ENCODE data around the gene DNMBP. TPM values are rescaled to one million over a fixed set of nuclear protein-coding genes. Genes with fewer than 3 reads are reported as not detected.
A peak's percentile ranks its signal among the peaks of the same experiment; 100 is the strongest.

DNMBP gene, protein sequence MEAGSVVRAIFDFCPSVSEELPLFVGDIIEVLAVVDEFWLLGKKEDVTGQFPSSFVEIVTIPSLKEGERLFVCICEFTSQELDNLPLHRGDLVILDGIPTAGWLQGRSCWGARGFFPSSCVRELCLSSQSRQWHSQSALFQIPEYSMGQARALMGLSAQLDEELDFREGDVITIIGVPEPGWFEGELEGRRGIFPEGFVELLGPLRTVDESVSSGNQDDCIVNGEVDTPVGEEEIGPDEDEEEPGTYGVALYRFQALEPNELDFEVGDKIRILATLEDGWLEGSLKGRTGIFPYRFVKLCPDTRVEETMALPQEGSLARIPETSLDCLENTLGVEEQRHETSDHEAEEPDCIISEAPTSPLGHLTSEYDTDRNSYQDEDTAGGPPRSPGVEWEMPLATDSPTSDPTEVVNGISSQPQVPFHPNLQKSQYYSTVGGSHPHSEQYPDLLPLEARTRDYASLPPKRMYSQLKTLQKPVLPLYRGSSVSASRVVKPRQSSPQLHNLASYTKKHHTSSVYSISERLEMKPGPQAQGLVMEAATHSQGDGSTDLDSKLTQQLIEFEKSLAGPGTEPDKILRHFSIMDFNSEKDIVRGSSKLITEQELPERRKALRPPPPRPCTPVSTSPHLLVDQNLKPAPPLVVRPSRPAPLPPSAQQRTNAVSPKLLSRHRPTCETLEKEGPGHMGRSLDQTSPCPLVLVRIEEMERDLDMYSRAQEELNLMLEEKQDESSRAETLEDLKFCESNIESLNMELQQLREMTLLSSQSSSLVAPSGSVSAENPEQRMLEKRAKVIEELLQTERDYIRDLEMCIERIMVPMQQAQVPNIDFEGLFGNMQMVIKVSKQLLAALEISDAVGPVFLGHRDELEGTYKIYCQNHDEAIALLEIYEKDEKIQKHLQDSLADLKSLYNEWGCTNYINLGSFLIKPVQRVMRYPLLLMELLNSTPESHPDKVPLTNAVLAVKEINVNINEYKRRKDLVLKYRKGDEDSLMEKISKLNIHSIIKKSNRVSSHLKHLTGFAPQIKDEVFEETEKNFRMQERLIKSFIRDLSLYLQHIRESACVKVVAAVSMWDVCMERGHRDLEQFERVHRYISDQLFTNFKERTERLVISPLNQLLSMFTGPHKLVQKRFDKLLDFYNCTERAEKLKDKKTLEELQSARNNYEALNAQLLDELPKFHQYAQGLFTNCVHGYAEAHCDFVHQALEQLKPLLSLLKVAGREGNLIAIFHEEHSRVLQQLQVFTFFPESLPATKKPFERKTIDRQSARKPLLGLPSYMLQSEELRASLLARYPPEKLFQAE (N-terminal part only)
- polyA plus RNA-seq (2012; ENCODE audit: insufficient read depth, insufficient read length) = 8.0 TPM

DNA sequence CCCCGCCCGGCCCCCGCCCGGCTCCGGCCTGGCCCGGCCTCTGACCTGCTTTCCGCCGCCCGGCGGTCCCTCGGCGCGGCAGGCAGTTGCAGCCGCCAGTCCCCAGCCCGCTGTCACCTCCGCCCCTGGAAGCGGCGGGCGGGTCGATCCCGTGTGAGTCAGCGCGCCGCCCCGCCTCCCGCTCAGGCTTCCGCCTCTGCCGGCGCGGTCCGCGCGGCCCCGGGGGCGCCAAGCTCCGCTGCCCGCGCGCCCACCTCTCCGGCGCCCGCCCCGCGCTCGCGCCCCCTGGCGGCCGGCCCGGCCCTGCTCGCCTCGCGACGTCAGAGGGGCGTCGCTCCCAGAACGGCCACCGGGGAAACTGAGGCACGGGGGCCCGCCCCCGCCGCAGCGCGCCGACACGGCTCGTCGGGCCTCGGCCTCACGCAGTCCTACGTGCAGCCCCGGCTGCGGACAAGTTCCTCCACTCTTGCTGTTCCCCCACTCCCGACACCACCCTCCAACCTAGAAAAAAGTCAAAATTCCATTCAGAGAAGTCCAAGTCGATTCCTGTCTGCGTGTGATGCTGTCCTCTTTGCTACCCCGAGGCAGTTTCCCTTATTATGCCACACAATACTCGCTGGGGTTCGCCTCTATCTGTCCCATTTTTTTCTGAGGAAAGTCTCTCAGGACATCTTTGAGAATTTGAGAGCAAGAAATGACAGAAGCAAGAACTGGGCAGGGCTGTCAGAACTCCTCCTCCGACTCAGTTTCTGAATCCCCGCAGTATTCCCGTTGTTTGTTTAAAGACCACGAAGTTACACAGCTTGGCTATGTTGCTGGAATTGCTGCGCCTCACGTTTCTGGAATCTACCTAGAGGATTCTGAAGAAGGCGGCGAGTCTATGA lies at the start of gene DNMBP:
Gene DNMBP (minus strand): TSS at position 155 of the 884 bp plus-strand sequence. CDS start 37,823 bp downstream, outside the sequence.
- peak within 1 kb of the TSS; percentile 90 for H3K4me3 ChIP-seq (ENCODE audit: low read length)
- DNase-seq (ENCODE audit: low read depth, low spot score) = peak; percentile 68

DNA sequence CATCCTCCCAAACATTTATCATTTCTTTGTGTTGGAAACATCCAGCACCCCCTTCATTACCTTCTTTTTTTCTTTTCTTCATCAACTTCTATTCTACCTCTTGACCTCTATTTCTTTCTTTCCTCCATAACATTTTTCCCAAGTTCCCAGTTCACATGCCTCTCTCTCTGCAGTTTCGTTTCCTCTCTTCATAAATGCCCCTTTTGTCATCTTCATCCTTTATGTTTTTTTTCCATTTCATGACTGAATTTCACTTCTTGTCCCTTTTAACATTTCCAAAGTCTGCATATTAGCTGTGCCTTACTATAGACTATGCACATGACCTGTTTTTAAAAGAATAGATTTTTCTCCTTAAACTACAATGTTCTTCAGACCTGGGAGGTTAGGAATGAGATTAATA lies 48.2 kb upstream of the DNMBP start:
- no peak for DNase-seq (ENCODE audit: low read depth, low spot score)
- H3K4me3 ChIP-seq (ENCODE audit: low read length) = no peak overlapping the region

DNA sequence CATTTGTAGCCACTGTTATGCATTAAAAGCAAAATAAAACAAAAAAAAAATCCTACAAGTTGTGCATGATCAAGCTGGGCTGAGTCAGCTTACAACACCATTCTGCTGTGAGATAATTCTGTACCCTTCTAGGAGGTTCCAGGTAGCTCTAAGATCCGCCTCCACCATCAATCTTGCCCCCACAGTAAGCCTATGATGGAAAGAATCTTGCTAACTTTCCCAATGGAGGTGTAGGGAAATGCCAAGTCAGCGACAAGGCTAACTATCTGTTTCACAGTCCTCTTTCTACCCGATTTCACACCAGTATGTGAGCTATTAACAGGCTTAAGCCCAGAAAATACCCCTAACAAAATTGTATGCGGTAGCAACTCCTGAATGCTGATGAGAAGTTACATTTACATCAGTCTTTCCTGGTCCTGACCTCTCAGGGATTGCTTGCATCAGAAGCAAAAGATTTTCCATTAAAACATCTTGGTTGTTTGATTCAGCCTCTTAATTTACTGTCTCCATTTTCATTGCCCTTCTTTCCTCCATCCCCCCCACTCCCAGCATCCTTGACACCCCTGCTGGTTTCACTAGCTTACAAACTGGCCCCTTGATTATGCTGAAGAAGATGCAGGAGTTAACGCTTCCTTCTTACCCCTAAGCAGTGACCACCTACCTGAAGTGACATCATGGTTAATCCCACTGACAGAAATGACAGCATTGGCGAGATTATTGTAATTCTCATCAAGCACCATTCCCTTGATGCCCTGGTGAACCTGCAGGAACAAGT lies 44.1 kb upstream of the DNMBP start:
- DNase-seq (ENCODE audit: low read depth, low spot score) = no peak
- no peak overlapping the region for H3K4me3 ChIP-seq (ENCODE audit: low read length)

DNA sequence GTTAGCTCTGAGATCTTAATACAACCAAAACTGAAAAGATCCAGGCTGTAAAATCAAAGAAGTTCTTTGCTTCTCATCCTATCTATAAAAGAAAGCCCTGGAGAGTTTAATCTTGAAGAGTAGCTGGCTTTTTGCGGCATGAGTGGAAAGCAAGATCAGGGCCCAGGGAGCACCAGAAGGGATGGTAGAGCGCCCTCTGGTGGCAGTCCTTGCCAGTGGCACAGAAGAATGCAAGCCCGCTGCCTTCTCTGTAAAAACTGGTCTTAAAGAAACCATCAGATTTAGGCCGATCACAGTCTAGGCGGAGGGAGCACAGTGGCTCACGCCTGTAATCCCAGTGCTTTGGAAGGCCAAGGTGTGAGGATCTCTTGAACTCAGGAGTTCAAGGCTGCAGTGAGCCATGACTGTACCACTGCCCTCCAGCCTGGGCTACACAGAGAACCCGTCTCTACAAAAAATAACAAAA lies 36.3 kb upstream of the DNMBP start:
- no peak overlapping the region for H3K4me3 ChIP-seq (ENCODE audit: low read length)
- peak; percentile 66 for DNase-seq (ENCODE audit: low read depth, low spot score)

DNA sequence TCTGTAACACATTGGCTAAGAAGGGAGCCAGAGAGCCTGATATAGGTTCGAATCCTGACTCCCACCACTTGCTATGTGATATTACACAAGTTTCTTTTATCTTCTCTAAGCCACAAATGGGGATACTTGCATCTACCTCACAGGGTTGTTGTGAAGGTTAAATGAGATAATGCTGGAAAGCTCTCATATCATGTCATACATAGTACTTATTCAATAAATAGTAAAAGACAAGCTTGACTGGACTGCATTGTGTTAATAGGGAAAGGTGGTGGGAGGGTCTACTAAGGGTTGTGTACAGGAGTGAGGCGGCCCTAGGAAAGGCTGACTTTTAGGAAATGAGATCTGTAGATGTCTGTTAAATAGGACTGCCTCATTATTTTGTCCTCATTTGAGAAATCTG lies 35.8 kb upstream of the DNMBP start:
- DNase-seq (ENCODE audit: low read depth, low spot score) = no peak

DNA sequence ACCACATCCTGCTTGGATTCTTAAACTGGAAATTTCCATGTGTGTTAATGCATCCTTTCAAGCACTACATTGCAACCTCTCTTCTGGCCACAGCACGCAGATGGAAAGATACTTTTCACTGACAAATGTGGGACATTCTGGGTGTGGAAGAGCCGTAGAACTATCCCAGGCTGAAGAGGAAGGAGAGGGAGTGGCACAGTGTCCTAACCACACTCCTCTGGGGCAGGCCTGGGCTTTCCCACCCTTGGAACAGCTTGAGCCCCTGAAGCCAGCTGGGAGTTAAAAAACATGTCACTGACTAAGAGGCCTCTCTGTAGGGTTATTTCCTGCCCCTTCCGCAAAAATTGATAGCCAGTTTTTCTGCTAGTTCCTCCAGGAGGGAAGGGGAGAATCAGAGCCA lies 34.0 kb upstream of the DNMBP start:
- no peak for DNase-seq (ENCODE audit: low read depth, low spot score)

More for the DNA sequence above, 35.8 kb upstream of the DNMBP start:
- no peak overlapping the region for H3K4me3 ChIP-seq (ENCODE audit: low read length)

DNA sequence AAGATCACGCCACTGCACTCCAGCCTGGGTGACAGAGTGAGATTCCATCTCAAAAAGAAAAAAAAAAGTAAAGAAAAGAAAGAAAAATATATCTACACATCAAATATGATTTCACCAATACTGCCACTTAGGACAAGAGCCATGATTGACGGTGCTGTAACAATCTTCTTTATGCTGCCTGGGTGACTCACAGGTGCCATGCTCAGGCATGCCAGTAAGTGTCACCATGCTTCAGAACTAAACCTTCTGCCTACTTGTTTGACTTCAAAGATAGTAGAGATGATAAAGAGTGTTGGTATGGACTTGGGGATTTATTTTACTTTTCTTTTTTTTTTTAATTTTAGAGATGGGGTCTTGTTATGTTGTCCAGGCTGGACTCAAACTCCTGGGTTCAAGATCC lies 33.6 kb upstream of the DNMBP start:
- no peak for DNase-seq (ENCODE audit: low read depth, low spot score)
- no peak overlapping the region for H3K4me3 ChIP-seq (ENCODE audit: low read length)

More for the DNA sequence above, 34.0 kb upstream of the DNMBP start:
- H3K4me3 ChIP-seq (ENCODE audit: low read length) = no peak overlapping the region

DNA sequence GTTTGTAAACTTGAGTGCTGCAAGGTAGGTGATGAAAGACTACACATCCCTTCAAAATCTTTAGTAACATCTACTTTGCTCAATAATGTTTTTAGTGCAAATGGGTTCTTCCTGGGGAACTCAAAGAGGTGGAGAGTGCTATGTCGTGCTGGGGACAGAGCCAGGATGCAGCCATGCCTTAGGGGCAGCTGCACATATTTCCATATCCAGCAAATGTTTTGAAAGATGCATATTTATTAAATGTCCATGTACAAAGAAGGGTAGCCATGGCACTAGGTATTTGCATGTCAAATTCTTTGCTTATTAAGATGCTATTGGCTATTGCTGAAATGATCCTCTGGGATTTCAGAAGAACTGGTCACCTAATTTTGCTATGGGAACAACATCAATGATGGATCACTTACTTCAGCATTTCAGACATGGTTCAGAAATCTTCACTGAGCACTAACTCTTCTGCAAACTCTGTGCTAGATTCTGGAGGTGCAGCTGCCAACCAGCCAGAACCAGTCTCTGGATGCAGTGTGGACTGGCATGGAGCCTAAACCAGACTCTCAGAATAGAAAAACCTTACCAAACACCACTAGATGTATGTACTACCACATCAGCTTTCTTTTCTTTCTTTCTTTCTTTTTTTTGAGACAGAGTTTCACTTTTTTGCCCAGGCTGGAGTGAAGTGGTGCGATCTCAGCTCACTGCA lies 31.7 kb upstream of the DNMBP start:
- DNase-seq (ENCODE audit: low read depth, low spot score) = no peak
- H3K4me3 ChIP-seq (ENCODE audit: low read length) = no peak overlapping the region

DNA sequence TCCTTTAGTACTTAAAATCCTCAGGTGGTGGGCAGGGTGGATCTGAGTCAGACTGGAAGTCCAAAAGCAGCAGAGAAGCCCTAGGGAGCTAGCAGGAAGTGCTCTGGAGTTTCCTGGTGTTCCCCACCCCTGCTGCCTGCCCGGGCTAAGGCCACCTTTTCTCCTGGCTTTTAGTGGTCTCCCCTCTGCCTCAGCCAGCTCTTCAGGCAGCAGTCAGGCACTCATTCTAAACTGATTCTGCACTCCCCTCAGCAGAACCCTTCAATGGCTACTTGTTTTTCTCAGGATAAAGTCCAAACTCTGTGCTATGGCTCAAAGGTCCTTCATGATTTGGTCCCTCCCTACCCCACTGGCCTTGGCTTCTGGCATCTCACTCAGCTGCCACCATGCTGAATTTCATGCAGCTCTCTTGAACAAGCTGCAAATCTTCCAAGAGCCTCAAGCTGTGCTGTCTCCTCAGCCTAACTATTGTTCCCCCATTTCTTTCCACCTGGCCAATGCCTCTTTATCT lies 28.9 kb upstream of the DNMBP start:
- DNase-seq (ENCODE audit: low read depth, low spot score) = no peak
- H3K4me3 ChIP-seq (ENCODE audit: low read length) = no peak overlapping the region

DNA sequence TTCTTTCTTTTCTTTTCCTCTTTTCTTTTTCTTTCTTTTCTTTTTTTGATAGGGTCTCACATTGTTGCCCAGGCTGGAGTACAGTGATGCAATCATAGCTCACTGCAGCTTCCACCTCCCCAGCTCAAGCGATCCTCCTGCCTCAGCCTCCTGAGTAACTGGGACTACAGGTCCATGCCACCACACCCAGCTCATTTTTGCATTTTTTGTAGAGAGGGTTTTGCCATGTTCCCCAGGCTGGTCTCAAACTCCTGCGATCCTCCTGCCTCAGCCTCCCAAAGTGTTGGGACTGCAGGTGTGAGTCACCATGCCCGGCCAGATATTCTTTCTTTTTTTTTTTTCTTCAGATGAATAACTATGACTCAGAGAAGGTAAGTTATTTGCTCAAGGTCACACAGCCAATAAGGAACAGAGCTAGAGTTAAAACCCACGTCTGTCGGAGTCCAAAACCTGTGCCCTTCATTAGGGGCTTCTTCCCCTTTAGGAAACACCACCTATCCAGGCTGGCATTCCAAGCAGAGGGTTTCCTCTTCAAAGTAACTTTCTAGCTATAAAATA lies 28.1 kb upstream of the DNMBP start:
- no peak overlapping the region for H3K4me3 ChIP-seq (ENCODE audit: low read length)
- no peak for DNase-seq (ENCODE audit: low read depth, low spot score)

DNA sequence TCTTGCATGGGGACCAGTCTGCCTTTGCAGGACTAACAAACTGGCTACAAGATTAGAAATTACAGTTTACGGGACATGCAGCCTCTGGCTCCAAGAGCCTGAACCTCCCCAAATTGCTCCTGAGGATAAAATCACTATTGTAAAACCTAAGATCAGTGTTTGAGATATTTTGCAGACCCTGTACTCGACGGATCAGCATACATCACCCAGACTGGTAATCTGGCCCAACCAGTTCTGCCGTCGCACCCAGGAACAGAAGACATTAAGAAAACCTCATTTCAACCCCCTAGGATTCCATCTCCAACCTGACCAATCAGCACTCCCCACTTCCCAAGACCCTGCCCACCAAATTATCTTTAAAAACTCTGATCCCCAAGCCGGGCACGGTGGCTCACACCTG lies 27.1 kb upstream of the DNMBP start:
- no peak overlapping the region for H3K4me3 ChIP-seq (ENCODE audit: low read length)
- DNase-seq (ENCODE audit: low read depth, low spot score) = no peak

DNA sequence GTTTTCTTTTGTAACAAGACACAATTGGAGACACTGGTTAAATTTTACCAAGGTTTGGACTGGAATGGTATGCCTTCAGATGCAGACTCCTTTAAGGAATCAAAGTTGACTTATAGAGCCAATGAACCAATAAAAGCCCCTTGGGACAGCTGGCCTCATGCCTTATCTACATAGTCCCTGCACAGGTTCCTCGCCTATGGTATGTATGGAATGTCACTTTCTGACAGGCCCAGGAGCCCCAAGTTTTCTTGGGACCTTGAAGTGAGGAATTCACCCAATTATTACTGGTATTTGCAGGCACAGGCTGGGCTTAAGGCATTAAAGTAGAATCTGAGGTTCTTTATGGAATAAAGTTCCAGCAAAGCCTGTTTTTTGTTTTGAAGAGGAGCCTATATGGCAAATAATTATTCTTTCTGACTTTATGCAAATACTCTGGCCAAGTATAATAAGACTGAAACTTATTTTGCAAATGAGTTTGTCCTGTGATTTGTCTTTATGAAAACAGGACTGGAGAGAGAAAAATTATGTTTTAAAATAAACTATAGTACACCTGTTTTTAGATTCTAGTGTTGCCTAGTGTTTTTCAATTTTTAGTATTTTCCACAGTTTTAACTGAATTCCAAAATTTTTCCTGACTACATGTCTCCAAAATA lies 24.1 kb upstream of the DNMBP start:
- H3K4me3 ChIP-seq (ENCODE audit: low read length) = no peak overlapping the region
- no peak for DNase-seq (ENCODE audit: low read depth, low spot score)

DNA sequence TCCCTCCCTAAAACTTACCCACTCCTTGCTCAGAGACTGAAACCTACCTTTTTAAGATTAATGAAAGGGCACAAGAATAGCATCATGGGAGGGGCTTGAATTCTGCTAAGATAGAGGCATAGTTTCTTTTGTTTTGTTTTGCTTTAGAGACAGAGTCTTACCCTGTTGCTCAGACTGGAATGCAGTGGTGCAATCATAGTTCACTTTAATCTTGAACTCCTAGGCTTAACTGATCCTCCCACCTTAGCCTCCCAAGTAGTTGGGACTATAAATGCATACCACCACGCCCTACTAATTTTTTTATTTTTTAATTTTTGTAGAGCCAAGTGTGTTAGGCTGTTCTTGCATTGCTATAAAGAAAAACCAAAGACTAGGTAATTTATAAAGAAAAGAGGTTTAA lies 17.7 kb upstream of the DNMBP start:
- H3K4me3 ChIP-seq (ENCODE audit: low read length) = no peak overlapping the region
- no peak for DNase-seq (ENCODE audit: low read depth, low spot score)

DNA sequence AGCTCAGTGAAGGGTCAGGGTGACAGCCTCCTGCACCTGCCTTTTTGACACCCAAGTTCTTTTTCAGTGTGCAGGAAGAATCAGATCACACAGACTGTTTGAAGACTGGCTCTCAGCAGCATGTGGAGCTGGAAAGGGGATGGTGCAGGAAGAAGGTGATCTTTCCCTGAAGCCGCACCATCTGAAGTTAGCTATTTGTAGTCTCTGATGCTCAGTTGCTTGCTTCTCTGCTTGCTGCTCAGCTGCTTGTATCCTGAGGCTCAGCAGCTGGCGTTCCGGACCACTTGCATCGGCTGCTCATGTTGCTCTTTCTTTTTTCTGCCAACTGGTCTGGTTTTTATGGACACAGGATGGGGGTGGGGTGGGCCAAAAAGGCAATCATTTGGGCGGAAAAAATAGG lies 15.8 kb upstream of the DNMBP start:
- H3K4me3 ChIP-seq (ENCODE audit: low read length) = no peak overlapping the region
- DNase-seq (ENCODE audit: low read depth, low spot score) = no peak

DNA sequence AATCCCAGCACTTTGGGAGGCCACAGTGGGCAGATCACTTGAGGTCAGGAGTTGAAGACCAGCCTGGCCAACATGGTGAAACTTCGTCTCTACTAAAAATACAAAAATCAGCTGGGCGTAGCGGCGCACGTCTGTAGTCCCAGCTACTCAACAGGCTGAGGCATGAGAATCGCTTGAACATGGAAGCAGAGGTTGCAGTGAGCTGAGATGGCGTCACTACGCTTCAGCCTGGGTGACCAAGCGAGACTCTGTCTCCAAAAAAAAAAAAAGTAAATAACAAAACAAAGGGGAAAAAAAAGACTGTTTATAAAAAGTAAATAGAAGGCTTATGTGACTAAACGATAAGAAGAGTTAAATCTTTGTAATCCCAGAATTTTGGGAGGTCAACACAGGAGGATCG lies 15.0 kb upstream of the DNMBP start:
- no peak for DNase-seq (ENCODE audit: low read depth, low spot score)
- no peak overlapping the region for H3K4me3 ChIP-seq (ENCODE audit: low read length)

DNA sequence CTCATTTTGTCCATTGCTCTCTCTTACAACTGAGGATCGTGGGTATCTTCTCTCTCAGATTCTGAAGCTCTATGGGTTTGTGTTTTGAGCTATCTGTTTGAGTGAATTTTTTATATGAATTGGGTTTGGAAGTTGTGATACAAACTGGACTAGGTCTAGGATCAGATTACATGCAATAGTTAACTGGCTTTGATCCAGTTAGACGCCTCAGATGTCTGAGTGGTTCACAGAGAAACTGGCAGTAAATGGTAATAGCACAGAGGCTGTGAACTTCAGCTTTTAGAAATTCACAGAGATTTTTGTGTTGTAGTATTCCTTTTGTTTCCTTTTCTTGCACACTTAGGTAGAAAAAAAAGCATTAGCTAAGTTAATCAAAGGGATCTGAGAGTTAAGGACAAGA lies 12.7 kb upstream of the DNMBP start:
- DNase-seq (ENCODE audit: low read depth, low spot score) = no peak
- H3K4me3 ChIP-seq (ENCODE audit: low read length) = no peak overlapping the region

Measured in Jurkat, Clone E6-1 (cell line).